Activated CD8-positive, alpha-beta memory T cell treated with anti-CD3 and anti-CD28 coated beads, Interleukin-2, amount 50 U/mL, for 4 hours (primary cell): Measurements from ENCODE around the gene SCGB1C1.
"Not testable (repeated sequence)": the region's sequence is repeated elsewhere in the genome, so short reads cannot be mapped to it uniquely, and the experiment has no call there.

ENCODE experiments used
- DNase-seq: peaks from one replicate; pipeline ENCODE4 v3.0.0-alpha.2; 2020

Gene SCGB1C1

DNA sequence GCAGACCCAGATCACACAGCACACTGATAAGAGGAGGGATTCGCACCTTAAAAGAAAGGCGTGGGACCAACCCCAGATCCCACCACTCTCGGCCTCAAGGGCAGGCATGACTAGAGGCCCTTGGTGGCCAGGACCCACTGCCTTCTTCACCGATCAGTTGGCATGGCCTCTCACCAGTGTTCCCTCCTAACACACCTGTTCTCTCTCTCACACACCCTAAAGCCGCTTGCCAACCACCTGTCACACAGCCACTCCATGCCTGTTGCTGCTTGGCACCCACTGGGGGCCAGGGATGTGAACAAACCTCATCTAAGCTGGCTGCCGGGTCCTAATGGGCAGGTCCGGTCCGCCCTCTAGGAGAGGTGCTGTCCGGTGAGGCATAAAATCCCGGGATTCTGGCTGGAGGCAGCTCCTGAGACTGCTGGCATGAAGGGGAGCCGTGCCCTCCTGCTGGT, at the start of gene SCGB1C1:
Gene SCGB1C1, plus strand, starts transcription at position 405 of the 455 bp plus-strand sequence. Its CDS starts 22 bp downstream, at position 427.
- DNase-seq = not testable (repeated sequence)

GRCh38 chr11:180242-180641, 12.6 kb upstream of the SCGB1C1 start:
- not testable (repeated sequence) for DNase-seq

- peak; percentile 14 for DNase-seq
Observed at GRCh38 chr11:189200-189783, 3.6 kb upstream of the SCGB1C1 start.

DNA sequence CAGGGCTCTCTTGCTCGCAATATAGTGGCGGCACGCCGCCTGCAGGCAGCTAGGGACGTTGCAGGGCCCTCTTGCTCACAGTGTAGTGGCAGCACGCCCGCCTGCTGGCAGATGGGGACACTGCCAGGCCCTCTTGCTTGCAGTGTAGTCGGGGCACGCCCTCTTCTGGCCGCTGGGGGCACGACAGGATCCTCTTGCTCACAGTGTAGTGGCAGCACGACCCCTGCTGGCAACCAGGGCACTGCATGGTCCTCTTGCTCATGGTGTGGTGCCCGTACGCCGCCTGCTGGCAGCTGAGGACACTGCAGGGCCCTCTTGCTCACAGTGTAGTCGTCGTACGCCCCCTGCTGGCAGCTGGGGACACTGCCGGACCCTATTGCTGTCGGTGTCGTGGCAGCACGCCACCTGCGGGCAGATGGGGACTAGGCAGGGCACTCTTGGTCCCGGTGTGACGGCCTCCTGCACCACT, 3.0 kb upstream of the SCGB1C1 start:
- peak; percentile 17 for DNase-seq

DNA sequence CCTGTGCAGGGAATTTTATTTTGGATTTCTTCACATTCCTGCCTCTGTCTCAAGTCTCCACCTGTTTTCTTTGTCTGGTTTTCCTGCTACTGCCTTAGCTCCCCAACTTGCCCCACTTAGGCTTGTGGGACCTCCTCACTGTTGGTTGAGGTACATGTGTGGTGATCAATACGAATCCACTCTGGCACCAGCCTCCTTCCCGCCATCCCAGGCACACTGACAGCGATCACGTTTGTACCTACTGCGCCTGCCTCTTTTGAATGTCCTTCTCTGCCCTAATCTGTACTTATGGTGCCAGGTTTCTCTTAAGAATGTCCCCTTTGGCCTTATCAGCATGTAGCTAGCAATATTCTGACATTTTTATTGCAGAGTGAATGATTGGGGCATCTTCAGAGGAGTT, 2.3 kb upstream of the SCGB1C1 start:
- not testable (repeated sequence) for DNase-seq

DNA sequence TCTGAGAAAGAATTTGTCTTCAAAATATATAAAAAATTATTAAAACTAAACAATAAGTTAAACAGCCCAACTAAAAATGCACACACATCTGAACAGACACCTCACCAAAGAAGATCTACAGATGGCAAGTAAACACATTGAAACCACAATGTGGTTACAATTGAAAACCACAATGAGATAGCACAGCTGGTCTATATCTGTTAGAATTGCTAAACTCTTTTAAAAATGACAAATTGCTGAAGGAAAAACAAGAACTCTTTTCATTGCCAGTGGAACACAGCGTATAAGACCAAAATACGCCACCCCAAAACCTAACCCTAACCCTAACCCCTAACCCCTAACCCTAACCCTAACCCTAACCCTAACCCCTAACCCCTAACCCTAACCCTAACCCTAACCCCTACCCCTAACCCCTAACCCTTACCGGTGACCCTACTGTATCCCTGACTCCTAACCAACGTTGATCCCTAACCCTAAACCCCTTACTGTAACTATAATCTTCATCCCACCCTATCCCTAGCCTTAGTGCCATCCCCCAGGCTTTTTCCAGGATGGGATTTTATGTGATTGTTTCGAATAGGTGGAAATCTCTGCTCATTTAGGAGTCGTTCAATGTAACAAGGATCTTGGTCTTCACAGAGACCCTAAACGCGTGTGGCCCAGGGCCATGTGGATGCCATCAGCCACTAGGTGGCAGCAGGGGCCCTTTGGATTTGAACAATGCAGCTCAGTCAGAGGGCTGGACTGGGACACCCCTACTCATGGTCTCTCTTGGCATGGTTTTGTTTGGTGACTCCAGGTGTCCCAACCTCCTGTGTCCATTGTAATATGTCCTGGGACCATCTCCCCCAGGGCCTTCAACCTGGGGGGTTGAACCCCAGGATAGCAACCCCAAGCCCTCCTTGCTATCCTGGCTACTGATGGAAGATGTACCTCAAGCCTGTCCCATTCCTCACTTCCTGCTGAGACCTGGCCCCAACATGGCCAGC, 1.1 kb upstream of the SCGB1C1 start:
- DNase-seq = peak; percentile 70

GRCh38 chr11:193481-193880, 603 bp downstream of the SCGB1C1 start:
- not testable (repeated sequence) for DNase-seq

GRCh38 chr11:196786-197731, 4.2 kb downstream of the SCGB1C1 start:
- no peak for DNase-seq

DNA sequence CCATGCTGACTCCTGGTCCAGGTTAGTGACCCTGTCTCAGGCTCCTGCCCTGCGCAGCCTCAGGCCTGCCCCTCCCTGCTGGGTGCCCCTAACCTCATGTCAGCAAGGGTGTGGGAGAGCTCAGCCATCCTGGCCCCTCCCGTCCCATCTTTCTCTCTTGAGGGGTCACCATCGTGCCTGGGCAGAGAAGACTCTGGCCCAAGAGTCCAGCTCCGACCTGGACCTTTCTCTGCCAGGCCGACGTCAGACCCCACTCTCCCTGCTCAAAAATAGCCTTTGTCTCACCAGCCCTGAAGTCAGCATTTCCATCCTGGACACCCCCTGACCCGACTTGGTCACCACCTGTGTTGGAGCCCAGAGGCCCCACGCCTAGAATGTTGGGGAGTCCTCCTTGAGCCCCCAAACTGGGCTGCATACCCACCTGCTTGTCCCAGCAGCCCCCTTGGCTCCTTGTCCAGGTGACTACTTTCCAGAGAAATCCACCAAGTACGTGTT, 4.9 kb downstream of the SCGB1C1 start:
- DNase-seq = peak; percentile 13

DNA sequence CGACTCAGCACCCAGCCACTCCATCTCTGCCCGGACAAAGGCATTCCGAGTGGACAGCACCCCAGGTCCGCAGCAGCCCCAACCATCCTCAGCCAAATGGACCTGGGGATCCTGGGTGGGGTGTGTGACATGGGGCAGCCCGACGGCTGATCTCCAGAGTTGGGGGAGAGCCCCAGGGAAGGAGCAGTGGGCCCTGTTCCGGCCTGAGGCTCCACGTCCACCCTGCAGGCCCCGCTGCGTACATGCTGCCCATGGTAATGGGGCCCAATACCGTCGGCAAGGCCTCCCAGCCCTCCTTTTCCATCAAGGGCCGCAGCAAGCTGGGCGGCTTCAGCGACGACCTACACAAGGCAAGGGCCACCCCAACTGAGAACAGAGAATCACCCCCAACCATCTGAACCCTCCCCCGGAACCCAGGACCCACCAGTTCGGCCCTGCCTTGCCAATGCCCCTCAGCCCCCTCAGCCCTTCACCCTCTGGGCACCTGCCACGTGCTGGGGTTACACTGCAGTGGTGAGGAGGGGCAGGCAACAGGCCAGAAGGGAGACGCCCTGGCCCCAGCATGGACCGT, 5.4 kb downstream of the SCGB1C1 start:
- no peak for DNase-seq

- peak; percentile 13 for DNase-seq
Observed at GRCh38 chr11:199004-199581, 6.2 kb downstream of the SCGB1C1 start.

GRCh38 chr11:199782-200181, 6.9 kb downstream of the SCGB1C1 start:
- DNase-seq = peak; percentile 14

GRCh38 chr11:200224-201003, 7.5 kb downstream of the SCGB1C1 start:
- peak; percentile 14 for DNase-seq

GRCh38 chr11:201966-202365, 9.1 kb downstream of the SCGB1C1 start:
- no peak for DNase-seq

- peak; percentile 13 for DNase-seq
Observed at GRCh38 chr11:202490-202889, 9.6 kb downstream of the SCGB1C1 start.

DNA sequence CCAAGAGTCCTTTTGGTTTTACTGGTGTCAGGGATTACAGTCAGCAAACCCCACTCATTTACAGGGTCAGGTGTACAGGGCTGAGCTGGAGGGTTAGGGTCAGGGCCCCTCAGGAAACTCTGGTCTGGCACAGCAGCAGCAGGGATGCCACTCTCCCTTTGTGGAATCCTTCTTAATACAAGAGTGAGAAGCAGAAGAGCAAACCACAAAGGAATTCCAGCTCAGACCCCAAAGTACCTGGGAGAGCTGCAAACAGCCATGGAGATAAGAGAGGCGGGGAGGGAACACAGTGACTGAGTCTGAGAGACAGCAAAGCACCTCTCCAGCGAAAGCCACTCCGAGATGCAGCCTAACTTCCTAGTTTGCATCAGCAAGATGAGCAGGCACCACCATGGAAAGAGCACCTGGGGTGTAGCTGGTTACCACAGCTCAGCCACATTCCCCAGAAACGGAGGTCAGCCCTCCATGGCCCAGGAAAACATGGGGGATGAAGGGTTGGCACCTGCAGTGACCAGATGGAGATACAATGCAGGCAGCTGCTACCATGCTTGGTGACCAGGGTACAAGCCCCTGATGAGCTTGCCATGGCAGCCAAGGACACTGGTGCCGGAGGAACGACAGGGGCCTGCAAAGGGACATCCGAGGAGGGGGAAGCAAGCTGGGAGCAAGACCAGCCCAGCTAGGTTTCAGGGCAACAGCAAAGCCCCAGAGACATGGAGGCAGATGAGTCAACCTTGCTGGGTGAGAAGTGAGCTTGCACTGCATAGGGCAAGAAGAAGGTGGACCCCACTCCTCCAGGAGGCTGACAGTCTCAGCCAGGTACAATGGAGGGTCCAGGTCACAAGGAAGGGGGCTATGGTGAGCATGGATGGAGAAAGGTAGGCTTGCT, 10.4 kb downstream of the SCGB1C1 start:
- DNase-seq = peak; percentile 9

DNA sequence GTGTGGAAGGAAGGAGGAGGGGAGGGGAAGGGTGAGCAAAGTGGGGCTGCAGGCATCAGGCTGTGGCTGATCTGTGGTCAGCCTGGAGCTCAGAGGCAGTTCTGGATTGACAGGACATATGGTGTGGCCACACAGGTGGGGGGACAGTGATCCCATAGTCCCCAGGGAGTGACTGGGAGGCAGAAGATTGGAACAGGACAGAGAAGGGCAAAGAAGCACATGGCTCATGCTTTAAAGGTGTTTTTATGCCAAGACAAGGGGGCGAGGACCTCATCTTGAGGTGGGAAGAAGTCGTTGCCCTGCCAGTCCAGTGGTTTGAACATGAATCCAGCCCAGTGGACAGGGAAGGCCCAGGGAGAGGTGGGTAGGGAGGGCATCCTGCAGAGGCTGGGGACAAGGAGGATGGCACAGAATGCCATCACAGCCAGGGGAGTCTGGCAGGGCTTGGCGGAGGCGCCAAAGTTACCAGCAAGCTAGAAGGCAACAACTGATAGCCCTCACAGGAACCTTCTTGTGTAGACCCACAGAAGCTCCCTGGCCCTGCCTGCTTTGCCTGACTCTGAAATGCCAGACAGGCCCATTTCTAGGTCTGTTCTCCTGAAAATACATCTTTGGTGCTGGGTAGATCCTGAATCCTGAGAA, 11.2 kb downstream of the SCGB1C1 start:
- peak; percentile 13 for DNase-seq

GRCh38 chr11:204587-205109, 11.8 kb downstream of the SCGB1C1 start:
- DNase-seq = no peak
